Endothelial cell of umbilical vein (primary cell): ENCODE results near the gene ZNF609.

Experiments used
- CTCF ChIP-seq, 2 donors: IDR thresholded peaks; 1 replicate in 1 of 2; 2 replicates in 1 of 2; pipeline ENCODE4 v1.5.1; 2011; ENCODE audit warnings: low read length in 2 of 2, mild to moderate bottlenecking in 2 of 2, moderate library complexity in 2 of 2, control low read depth in 1 of 2, inconsistent platforms in 1 of 2, low read depth in 1 of 2; ENCODE audit not compliant: insufficient read depth in 1 of 2; ENCODE audit errors: extremely low read depth in 1 of 2
- EZH2 ChIP-seq: IDR thresholded peaks from 2 replicates; pipeline ENCODE4 v1.6.1; 2012; ENCODE audit warnings: borderline replicate concordance, low read depth, mild to moderate bottlenecking, moderate library complexity, low read length, inconsistent platforms; ENCODE audit not compliant: severe bottlenecking
- POLR2A ChIP-seq: IDR thresholded peaks from 2 replicates; pipeline ENCODE4 v1.6.1; 2012; ENCODE audit warnings: low read depth, mild to moderate bottlenecking, control low read depth, low read length
- POLR2AphosphoS5 ChIP-seq: IDR thresholded peaks from 2 replicates; pipeline ENCODE4 v1.6.1; 2012; ENCODE audit warnings: low read depth, mild to moderate bottlenecking, control low read depth, low read length, moderate library complexity; ENCODE audit not compliant: insufficient read depth

DNA sequence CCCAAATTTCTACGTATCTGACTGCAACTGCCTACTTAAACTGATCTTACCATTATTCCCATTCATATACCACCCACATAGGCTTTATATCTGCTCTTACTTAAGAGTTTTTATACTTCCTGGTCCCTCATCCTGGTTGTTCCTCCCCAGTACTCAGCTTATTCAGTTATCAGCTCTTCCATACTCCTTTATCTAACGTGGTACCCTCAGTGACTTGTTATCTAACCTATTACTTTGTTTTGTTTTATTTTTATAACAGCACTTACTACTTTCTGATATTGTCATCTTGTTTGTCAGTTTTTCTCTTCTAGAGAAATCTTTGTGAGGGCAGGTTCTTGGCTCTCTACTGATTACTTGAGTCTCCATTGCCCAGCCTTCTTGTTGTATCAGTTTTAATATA lies 100.6 kb downstream of the ZNF609 start:
- TF ChIP-seq POLR2A, result no peak
- TF ChIP-seq CTCF (IDR thresholded peaks at IDR 0.05; ENCODE audit: extremely low read depth in 1 of 2, insufficient read depth in 1 of 2, low read depth in 1 of 2, low read length in 2 of 2), result no peak
- TF ChIP-seq POLR2AphosphoS5, result no peak
- TF ChIP-seq EZH2, result no peak
